Skeletal muscle tissue (tissue), 4 donors: ENCODE results near the gene DSG4. TPM values are rescaled to one million over a fixed set of nuclear protein-coding genes. Genes with fewer than 3 reads are reported as not detected.

Source experiments
- H3K27ac ChIP-seq: one replicate; pipeline ENCODE4 v1.7.0; 2013; ENCODE audit warnings: mild to moderate bottlenecking, low read depth, low read length, inconsistent platforms
- H3K27me3 ChIP-seq, 3 donors: one replicate each; pipeline ENCODE4 v1.7.0; 2013; ENCODE audit warnings: low read length in 3 of 3; ENCODE audit not compliant: control insufficient read depth in 3 of 3, insufficient read depth in 3 of 3
- H3K36me3 ChIP-seq, 3 donors: one replicate each; pipeline ENCODE4 v1.7.0; 2013; ENCODE audit warnings: low read length in 3 of 3; ENCODE audit not compliant: control insufficient read depth in 3 of 3, insufficient read depth in 3 of 3
- H3K4me1 ChIP-seq, 3 donors: one replicate each; pipeline ENCODE4 v1.7.0; 2013; ENCODE audit warnings: low read length in 3 of 3, mild to moderate bottlenecking in 3 of 3; ENCODE audit not compliant: control insufficient read depth in 3 of 3, insufficient read depth in 3 of 3
- H3K4me3 ChIP-seq, 3 donors: one replicate each; pipeline ENCODE4 v1.7.0; 2013; ENCODE audit warnings: low read length in 3 of 3
- H3K9ac ChIP-seq, 3 donors: one replicate each; pipeline ENCODE4 v1.7.0; 2013; ENCODE audit warnings: low read length in 3 of 3, mild to moderate bottlenecking in 3 of 3, moderate library complexity in 2 of 3, low read depth in 1 of 3
- H3K9me3 ChIP-seq, 3 donors: one replicate each; pipeline ENCODE4 v1.7.0; 2013; ENCODE audit warnings: low read length in 3 of 3; ENCODE audit not compliant: control insufficient read depth in 3 of 3
- total RNA-seq: library from RNA; depleted of rRNA; stranded (reverse); fragments of >200 nt; gene quantifications from one replicate; pipeline ENCODE4 v1.2.3, GENCODE V29; 2014
- donor health status: Osteomylitis.

Gene DSG4
- total RNA-seq, 1 donor from 2014 or later, result not detected

- Histone ChIP-seq H3K4me3 (no peak overlapping the region), H3K27ac (no peak overlapping the region), H3K9ac (no peak overlapping the region), H3K4me1 (no peaks in the 10 kb centered on the region), H3K36me3 (no peaks in the 10 kb centered on the region), H3K9me3 (peaks cover 0 to 3% (median 0%) of the 10 kb centered on the region in 3 donors), H3K27me3 (no peaks in the 10 kb centered on the region)
Observed at GRCh38 chr18:31426871-31427406, 50.4 kb downstream of the DSG4 start.

DNA sequence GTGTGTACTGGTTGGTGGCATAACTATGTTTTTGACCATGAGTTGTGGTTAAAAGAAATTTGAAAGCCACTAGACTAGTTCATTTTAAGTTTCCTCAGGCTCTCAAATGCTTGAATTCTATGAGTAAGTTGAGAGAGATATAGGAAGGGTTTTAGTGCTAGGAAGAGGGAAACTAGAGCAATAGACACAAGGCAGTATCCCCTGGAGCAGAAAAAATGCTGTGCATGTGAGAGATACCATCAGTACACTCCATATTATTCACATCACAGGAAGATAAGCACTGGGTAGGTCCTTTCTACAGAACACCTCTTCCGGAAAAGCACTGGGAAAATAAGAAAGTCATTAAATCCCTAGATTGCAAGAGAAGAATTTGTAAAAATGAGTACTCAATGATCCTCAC lies 51.6 kb downstream of the DSG4 start:
- Histone ChIP-seq H3K27me3 (no peaks in the 10 kb centered on the region), H3K9ac (no peak overlapping the region), H3K9me3 (no peaks in the 10 kb centered on the region), H3K4me1 (no peaks in the 10 kb centered on the region), H3K4me3 (no peak overlapping the region), H3K27ac (no peak overlapping the region), H3K36me3 (no peaks in the 10 kb centered on the region)

DNA sequence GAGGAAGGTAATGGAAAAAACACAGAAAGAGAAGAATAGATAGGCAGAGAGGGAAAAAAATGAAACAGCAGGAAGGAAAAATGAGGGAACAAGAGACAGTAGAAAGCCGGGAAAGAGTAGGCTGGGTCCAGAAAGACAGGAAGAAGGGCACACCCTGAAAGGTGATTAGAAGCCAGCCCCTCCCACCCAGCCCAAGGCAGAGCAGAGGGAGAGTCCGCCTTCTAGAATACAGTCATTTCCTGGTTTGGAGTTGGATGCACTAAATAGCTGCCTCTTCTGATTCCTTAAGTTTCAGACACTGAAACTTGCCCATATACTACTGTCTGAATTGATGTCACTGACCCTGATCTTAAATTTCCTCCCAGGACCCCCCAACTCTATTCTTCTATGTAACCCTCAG lies 53.0 kb downstream of the DSG4 start:
- Histone ChIP-seq H3K27me3 (no peaks in the 10 kb centered on the region), H3K27ac (no peak overlapping the region), H3K4me1 (no peaks in the 10 kb centered on the region), H3K36me3 (no peaks in the 10 kb centered on the region), H3K9ac (no peak overlapping the region), H3K9me3 (no peaks in the 10 kb centered on the region), H3K4me3 (no peak overlapping the region)

DNA sequence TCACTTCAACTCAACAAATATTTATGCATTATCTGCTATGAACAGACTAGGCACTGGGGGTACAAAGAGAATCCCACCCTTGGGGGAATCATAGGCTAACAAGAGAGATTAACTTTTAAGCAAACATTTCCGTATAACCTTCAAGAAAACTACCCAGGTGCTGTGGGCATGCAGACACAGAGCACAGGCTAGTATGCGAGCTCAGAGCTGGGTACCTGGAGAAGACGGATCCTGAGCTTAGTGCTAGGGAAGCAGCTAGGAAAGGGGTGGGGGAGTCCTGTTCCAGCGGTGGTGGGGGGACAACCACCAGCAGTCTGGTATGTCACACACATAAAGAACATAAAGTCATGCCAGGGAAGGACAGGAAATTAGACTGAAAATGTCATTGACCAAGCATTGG lies 53.5 kb downstream of the DSG4 start:
- no peak overlapping the region for H3K9ac ChIP-seq
- no peaks in the 10 kb centered on the region for H3K36me3 ChIP-seq
- no peaks in the 10 kb centered on the region for H3K9me3 ChIP-seq
- H3K4me1 ChIP-seq, result no peaks in the 10 kb centered on the region
- H3K27me3 ChIP-seq, result no peaks in the 10 kb centered on the region
- H3K4me3 ChIP-seq, result no peak overlapping the region
- H3K27ac ChIP-seq, result no peak overlapping the region

DNA sequence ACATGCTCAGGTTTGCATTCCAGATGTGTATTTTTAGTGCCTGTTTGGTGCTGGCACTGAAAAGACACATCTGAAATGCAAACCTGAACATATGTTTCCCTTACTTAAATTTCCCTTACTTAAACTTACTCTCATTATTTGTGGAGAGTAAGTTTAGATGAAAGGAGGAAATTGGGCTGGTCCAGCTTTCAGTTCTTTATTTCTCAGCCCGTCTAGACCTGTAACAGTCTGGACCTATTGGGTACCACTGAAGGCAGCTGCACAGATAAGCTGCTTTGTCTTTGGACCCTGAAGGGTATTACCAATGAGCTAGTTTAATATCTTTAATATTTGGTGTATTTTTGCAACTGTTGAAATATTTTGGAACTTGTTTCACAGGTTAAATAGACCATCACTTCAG lies 54.0 kb downstream of the DSG4 start:
- no peaks in the 10 kb centered on the region for H3K9me3 ChIP-seq
- no peaks in the 10 kb centered on the region for H3K36me3 ChIP-seq
- no peak overlapping the region for H3K27ac ChIP-seq
- H3K27me3 ChIP-seq, result no peaks in the 10 kb centered on the region
- H3K4me3 ChIP-seq, result no peak overlapping the region
- H3K9ac ChIP-seq, result no peak overlapping the region
- no peaks in the 10 kb centered on the region for H3K4me1 ChIP-seq

- H3K27ac ChIP-seq, result no peak overlapping the region
- no peaks in the 10 kb centered on the region for H3K36me3 ChIP-seq
- no peaks in the 10 kb centered on the region for H3K9me3 ChIP-seq
- H3K4me1 ChIP-seq, result no peaks in the 10 kb centered on the region
- no peaks in the 10 kb centered on the region for H3K27me3 ChIP-seq
- H3K4me3 ChIP-seq, result no peak overlapping the region
- H3K9ac ChIP-seq, result no peak overlapping the region
Observed at GRCh38 chr18:31432316-31432715, 55.7 kb downstream of the DSG4 start.

DNA sequence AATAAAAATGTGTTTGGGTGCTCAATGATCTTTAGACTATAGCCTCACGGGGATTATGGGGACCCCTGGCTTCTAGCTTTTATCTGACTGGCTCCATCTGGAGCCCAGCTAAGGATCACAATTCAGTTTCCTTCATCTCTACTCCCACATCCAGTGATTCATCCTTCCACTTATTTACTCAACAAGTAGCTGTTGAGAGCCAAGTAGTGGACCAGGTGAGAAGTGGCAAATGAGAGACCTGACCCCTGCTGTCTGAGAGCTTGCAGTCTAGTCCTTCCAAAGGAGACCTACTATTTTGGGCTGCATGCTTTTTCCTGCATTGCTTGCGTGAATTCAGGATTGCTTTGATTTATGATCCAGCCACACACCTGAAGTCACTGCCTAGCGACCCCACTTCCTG lies 60.2 kb downstream of the DSG4 start:
- peaks cover 0 to 2% (median 0%) of the 10 kb centered on the region in 3 donors for H3K27me3 ChIP-seq
- H3K27ac ChIP-seq, result no peak overlapping the region

GRCh38 chr18:31438402-31438801 lies 61.8 kb downstream of the DSG4 start:
- Histone ChIP-seq H3K27ac (no peak overlapping the region), H3K27me3 (peaks cover 0 to 2% (median 0%) of the 10 kb centered on the region in 3 donors), H3K36me3 (no peaks in the 10 kb centered on the region), H3K9me3 (no peaks in the 10 kb centered on the region), H3K9ac (no peak overlapping the region), H3K4me1 (no peaks in the 10 kb centered on the region), H3K4me3 (no peak overlapping the region)

More for the DNA sequence above, 60.2 kb downstream of the DSG4 start:
- H3K9ac ChIP-seq, result no peak overlapping the region
- H3K9me3 ChIP-seq, result no peaks in the 10 kb centered on the region
- H3K4me3 ChIP-seq, result no peak overlapping the region
- no peaks in the 10 kb centered on the region for H3K36me3 ChIP-seq
- no peaks in the 10 kb centered on the region for H3K4me1 ChIP-seq

DNA sequence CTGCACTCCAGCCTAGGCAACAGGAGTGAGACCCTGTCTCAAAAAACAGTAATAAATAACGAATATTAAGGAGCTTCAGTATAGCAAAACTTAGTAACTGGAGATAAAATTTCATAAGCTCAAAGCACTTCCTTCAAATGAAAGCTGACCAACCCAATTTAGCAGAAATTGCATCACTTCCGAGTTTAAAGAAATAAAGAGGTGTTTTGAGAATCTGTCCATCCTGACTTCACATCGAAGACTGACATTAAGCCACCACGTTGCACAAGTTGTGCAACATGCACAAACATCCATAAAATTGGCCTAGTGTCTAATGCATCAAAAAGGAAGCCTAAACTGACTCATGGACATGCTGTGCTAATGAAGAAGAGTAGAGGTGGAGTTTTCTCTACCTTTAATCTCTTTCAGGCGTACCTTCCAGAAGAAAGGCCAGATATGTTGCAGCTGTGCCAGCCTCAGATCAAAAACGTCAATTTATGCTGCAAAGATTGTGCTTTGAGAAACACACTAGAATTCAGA lies 63.3 kb downstream of the DSG4 start:
- Histone ChIP-seq H3K9ac (no peak overlapping the region), H3K27me3 (peaks cover 0 to 2% (median 0%) of the 10 kb centered on the region in 3 donors), H3K4me1 (no peaks in the 10 kb centered on the region), H3K9me3 (no peaks in the 10 kb centered on the region), H3K36me3 (no peaks in the 10 kb centered on the region), H3K27ac (no peak overlapping the region), H3K4me3 (no peak overlapping the region)

DNA sequence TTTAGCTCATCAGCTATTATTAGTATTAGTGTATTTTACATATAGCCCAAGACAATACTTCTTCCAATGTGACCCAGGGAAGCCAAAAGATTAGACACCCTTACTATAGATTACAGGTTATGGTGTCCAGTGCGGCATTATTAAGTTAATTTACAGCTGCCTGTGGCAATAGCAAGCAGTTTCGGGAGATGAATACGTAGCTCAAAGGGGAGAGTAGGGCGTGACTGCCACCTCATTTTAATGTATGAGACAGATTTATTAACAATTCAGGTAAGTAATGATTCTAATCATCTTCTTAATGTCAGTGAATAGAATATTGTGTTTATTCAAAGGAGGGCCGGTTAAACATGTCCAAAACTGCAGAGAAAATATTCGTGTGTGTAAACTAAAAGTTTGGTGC lies 64.2 kb downstream of the DSG4 start:
- peaks cover 0 to 2% (median 0%) of the 10 kb centered on the region in 3 donors for H3K27me3 ChIP-seq
- H3K36me3 ChIP-seq, result no peaks in the 10 kb centered on the region
- no peak overlapping the region for H3K27ac ChIP-seq
- H3K4me3 ChIP-seq, result no peak overlapping the region
- no peak overlapping the region for H3K9ac ChIP-seq
- H3K4me1 ChIP-seq, result no peaks in the 10 kb centered on the region
- no peaks in the 10 kb centered on the region for H3K9me3 ChIP-seq
